UCSD-AML1 (cell line): ENCODE data around the gene NOL6.

ENCODE experiments used
- DNase-seq: peaks from one replicate; lab custom pipeline; 2025; ENCODE audit not compliant: unreplicated experiment; lab: John Stamatoyannopoulos, UW

NOL6 gene

GRCh38 chr9:33453286-33453860 lies 20.4 kb downstream of the NOL6 start:
- no peak for DNase-seq

- peak; percentile 67 for DNase-seq
Observed at GRCh38 chr9:33452828-33453271, 20.9 kb downstream of the NOL6 start.

- DNase-seq = no peak
Observed at GRCh38 chr9:33450621-33451146, 23.0 kb downstream of the NOL6 start.

DNA sequence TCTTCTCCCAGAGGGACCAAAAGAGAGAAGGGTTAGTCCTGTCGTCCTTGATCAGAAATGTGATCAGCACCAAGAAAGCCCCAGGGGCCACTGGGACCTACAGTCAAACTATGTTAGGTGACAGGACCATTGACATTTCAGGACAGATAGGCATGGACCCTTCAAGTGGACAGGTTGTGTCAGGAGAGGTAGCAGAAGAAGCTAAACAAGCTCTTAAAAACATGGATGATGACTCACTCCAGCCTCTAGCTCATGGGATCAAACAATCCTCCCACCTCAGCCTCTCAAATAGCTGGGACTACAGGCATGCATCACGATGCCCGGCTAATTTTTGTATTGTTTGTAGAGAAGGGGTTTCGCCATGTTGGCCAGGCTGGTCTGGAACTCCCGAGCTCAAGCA lies 24.0 kb downstream of the NOL6 start:
- DNase-seq = no peak

- DNase-seq = no peak
Observed at GRCh38 chr9:33447799-33448553, 25.7 kb downstream of the NOL6 start.

GRCh38 chr9:33446946-33447798 lies 26.6 kb downstream of the NOL6 start, which contains the start of gene AQP3:
Gene AQP3, minus strand, starts transcription at chr9:33447593. Its CDS starts 63 bp downstream, at chr9:33447530.
- peak; percentile 70 for DNase-seq

- no peak for DNase-seq
Observed at GRCh38 chr9:33446240-33446945, 27.3 kb downstream of the NOL6 start.

GRCh38 chr9:33445389-33446239 lies 28.1 kb downstream of the NOL6 start:
- no peak for DNase-seq

GRCh38 chr9:33443464-33444154 lies 30.1 kb downstream of the NOL6 start:
- no peak for DNase-seq

GRCh38 chr9:33443047-33443446 lies 30.7 kb downstream of the NOL6 start:
- no peak for DNase-seq

DNA sequence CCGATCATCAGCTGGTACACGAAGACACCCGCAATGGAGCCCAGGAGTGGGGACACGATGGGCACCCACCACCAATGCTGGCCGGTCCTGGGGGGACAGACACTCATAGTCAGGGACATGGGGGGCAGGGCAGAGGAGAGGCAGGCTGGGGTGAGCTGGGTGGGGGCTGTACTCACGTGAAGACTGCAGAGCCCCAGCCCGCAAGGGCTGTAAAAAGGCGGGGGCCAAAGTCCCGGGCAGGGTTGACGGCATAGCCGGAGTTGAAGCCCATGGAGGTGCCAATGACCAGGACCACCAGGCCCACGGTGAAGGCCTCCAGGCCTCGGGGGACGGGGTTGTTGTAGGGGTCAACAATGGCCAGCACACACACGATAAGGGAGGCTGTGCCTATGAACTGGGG lies 31.6 kb downstream of the NOL6 start:
- DNase-seq = no peak

GRCh38 chr9:33440609-33441008 lies 33.1 kb downstream of the NOL6 start:
- no peak for DNase-seq

- no peak for DNase-seq
Observed at GRCh38 chr9:33440204-33440603, 33.5 kb downstream of the NOL6 start.

DNA sequence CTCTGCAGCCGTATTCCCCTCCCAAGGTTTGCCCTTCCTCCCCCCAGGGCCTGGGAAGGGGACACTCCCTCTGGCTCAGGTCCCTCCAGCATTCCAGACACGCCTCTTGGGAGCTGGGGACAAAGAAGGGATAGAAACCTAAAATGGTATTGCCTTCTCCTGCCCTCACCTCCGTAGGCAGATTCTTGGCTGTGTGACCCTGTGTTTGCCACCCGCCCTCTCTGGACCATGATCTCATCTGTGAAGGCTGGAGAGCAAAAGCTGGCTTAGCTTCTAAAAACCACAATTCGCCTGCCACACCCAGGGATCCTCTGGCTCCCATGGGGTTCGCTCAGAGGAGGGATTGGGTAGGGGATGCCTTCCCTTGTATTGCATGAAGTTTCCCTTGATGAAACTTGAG lies 34.0 kb downstream of the NOL6 start:
- DNase-seq = no peak

GRCh38 chr9:33438926-33439680 lies 34.6 kb downstream of the NOL6 start:
- DNase-seq = no peak

GRCh38 chr9:33437898-33438297 lies 35.8 kb downstream of the NOL6 start:
- DNase-seq = no peak

GRCh38 chr9:33437205-33437604 lies 36.5 kb downstream of the NOL6 start:
- no peak for DNase-seq

DNA sequence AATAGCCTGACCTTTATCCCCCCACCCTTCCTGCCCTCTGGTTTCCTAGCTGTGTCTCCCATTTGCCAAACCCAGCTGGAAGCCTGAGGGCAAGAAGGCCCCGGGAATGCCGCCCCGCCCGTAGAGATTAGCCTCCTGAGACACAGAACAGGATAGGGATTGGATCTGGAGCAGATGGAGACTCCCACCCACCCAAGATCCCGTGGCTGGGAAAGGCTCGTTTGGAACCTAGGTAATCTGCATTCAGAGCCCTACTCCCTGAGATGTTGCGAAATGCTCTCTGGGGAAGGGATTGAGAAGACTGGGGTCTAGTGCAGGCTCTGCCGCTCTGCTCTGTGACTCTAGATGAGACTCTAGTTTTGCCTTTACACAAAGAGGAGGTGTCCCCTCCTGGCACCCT lies 37.3 kb downstream of the NOL6 start:
- DNase-seq = no peak

DNA sequence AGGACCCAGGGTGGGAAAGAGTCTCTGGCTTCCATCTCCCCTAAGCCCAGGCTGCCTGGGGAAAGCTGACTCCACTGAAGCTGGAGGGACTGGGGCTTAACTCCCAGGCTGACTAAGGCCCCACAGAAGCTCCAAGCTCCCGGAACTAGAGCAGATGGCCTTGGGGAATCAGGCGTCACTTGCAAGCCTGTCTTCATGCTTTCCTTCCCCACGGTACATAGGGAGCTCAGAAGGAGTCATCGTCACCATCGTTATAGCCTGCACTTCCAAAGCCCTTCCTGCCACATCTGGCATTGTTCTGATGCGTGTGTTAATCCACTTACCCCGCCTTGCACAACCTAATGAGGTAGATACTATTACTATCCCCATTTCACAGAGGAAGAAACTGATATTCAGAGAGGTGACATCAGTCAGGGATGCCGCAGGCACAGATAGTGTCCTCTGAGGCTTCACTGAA lies 37.9 kb downstream of the NOL6 start:
- DNase-seq = no peak
